Activated T-cell treated with anti-CD3 and anti-CD28 coated beads, Interleukin-2, amount 50 U/mL, for 72 hours (primary cell): ENCODE results near the gene PI16. TPM values are rescaled to one million over a fixed set of nuclear protein-coding genes. Genes with fewer than 3 reads are reported as not detected.

Source experiments
- ATAC-seq, 2 donors: fragments of 150-1000 bp; cut with Tn5 transposase; replicated peaks in 1 of 2; 2 replicates each; pipeline ENCODE4 v1.10.0; 2021; ENCODE audit warnings: moderate library complexity in 2 of 2, mild to moderate bottlenecking in 1 of 2
- DNase-seq, 2 donors: peaks; one replicate each; pipeline ENCODE4 v3.0.0; 2021 to 2022; ENCODE audit warnings: mixed read lengths in 1 of 2
- H3K27ac Mint-ChIP-seq: one replicate; pipeline ENCODE4 v1.8.0; 2022; ENCODE audit warnings: mild to moderate bottlenecking, moderate library complexity, mixed read lengths
- H3K27me3 Mint-ChIP-seq: one replicate; pipeline ENCODE4 v1.8.0; 2022; ENCODE audit warnings: low read depth, mixed read lengths
- H3K36me3 Mint-ChIP-seq, 2 donors: one replicate each; pipeline ENCODE4 v1.8.0; 2022; ENCODE audit warnings: mixed read lengths in 2 of 2, mild to moderate bottlenecking in 1 of 2; ENCODE audit not compliant: insufficient read depth in 2 of 2
- H3K4me1 Mint-ChIP-seq: one replicate; pipeline ENCODE4 v1.8.0; 2022; ENCODE audit warnings: low read depth, mixed read lengths
- H3K4me3 Mint-ChIP-seq, 2 donors: one replicate each; pipeline ENCODE4 v1.8.0; 2022; ENCODE audit warnings: mild to moderate bottlenecking in 2 of 2, mixed read lengths in 2 of 2, moderate library complexity in 2 of 2
- H3K9me3 Mint-ChIP-seq, 2 donors: one replicate each; pipeline ENCODE4 v1.8.0; 2022; ENCODE audit warnings: mixed read lengths in 2 of 2
- total RNA-seq, 2 donors: library from RNA; stranded (reverse); gene quantifications; one replicate each; pipeline ENCODE4 v1.2.3, GENCODE V29; 2022

The PI16 gene
- total RNA-seq, 2 donors from 2014 or later: 0.14 to 4.2 TPM

DNA sequence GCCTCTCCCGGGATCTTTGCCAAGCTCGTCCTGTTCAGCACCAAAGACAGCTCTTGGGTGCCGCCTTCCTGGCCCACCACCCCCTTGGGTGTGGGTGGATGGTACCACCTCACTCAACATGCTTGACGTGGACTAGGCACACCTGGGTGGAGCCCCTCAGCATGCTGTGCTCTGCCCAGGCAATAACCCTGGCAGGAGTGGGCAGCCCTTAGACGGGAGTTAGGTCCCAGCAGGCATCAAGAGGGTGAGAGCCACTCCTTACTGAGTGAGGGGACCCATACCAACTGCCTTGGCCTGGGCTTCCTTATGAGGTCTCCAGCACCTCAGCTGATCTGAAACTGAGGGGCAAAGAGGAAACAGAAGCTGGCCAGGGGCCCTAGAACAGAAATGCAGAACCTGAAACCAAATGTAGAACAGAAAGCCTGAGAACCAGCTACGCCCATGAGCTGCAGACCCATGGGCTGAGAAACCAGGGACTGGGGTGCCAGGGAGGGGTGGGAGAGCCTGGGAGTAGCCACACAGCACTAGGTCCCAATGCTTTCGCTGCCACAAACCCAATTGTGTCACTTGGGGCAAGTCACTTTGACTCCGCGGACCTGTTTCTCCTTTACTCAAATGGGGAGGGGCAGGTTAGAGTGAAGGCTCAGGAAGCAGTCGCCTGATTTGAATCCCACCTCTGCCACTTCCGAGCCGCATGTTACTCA is 53.0 kb downstream of the PI16 start:
- H3K9me3 Mint-ChIP-seq: no peaks in the 10 kb centered on the region
- H3K4me3 Mint-ChIP-seq: no peak overlapping the region
- ATAC-seq (peak in 1 of 2 donors; percentile 26), DNase-seq (no peak)
- peaks cover 16% of the 10 kb centered on the region for H3K4me1 Mint-ChIP-seq
- H3K27ac Mint-ChIP-seq: no peak overlapping the region
- H3K36me3 Mint-ChIP-seq: no peaks in the 10 kb centered on the region
- no peaks in the 10 kb centered on the region for H3K27me3 Mint-ChIP-seq

DNA sequence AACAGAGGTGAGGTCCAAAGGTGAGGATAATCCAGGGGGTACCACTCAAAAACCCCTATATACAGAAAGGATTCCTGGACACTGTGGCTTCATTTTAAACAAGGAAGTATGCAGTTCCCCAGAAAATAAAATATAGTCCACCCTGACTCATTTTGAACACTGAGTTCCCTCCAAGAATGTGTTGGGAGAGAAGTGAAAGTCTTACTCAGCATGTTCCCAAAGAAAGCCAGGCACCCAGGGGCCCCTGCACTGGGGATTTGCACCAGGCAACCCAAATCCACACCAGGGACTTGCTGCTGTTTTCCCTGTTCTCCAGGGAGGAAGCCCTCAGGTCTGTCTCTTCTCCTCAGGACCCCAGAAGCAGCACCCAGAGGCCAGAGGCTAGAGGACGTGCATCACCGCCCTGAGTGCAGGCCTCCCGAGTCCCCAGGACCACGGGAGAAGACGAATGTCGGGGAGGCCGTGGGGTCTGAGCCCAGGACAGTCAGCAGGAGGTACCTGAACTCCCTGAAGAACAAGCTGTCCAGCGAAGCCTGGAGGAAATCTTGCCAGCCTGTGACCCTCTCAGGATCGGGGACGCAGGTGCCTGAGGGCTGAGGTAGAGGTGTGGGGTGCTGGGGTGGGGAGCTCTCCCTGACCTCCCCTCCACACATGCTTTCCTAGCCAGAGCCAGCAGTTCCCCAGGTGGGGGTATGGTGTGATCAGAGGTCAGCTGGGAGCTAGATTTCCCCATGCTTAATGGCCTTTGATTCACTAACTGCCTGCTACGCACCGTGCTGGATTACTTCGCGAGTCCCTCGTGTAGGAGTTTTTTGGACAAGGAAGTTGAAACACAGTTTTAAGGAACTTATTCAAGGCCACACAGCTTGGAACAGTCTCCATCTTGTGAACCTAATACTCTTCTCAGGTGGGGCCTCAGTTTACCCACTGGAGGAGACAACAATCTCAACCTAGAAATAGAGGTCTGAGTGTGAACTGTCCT is 54.2 kb downstream of the PI16 start:
- Mint-ChIP-seq H3K4me1 (peaks cover 16% of the 10 kb centered on the region), H3K4me3 (no peak overlapping the region), H3K27ac (no peak overlapping the region), H3K9me3 (no peaks in the 10 kb centered on the region), H3K36me3 (no peaks in the 10 kb centered on the region), H3K27me3 (no peaks in the 10 kb centered on the region)
- no peak for ATAC-seq
- DNase-seq: no peak

DNA sequence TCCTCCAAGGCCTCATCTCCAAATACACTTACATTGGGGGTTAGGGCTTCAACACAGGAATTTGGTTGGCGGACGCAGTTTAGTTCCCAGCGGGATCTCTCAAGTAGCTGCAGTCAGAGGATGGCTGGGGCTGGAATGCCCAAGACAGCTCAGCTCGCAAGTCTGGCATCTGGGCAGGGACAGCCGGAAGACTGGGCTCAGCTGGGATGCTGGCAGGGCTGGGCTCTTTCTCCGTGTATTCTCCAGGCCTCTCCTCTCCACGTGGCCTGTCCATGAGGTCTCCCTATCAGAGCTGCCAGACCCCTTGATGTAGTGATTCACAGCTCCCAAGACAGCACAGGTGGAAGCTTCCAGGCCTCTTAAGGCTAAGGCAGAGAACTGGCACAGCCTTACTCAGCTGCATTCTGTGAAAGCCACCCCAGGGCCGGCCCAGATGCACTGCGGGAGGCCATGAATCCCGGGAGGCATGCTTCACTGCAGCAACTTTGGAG is 55.9 kb downstream of the PI16 start:
- Mint-ChIP-seq H3K4me1 (peaks cover 15% of the 10 kb centered on the region), H3K36me3 (no peaks in the 10 kb centered on the region), H3K4me3 (no peak overlapping the region), H3K27ac (no peak overlapping the region), H3K9me3 (no peaks in the 10 kb centered on the region), H3K27me3 (no peaks in the 10 kb centered on the region)
- DNase-seq (no peak), ATAC-seq (no peak)

DNA sequence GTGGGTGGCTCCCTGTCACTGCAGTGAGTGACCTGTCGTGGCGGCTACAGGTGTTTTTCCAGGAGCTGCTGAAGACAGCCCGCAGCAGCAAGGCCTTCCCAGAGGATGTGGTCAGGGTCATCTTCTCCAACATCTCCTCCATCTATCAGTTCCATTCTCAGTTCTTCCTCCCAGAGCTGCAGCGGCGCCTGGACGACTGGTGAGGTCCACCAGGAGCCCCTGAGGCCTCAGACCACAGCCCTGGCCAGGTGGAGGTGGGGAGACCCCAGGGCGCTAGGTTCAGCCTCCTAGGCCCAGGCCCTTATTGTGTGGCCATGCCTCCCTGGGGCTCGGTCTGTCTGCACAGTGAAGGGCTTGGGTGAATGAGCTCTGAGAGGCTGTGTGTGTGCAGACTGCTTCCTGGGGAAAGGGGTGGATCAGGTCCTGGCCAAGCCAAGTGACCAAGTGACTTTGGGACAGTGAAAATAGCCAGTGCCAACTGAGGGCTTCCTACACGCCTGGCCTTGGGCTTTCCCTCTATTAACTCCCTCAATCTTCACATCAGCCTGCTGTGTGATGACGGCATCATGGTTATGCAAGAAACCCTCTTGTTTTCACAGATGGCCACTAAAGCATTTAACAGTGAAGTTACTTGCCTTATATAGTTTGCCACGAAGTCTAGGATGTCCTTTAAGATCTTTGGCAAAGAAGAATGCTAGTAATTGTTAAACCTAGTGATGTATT is 57.3 kb downstream of the PI16 start:
- Mint-ChIP-seq H3K27me3 (no peaks in the 10 kb centered on the region), H3K36me3 (no peaks in the 10 kb centered on the region), H3K27ac (no peak overlapping the region), H3K4me3 (no peak overlapping the region), H3K4me1 (peaks cover 1% of the 10 kb centered on the region), H3K9me3 (no peaks in the 10 kb centered on the region)
- DNase-seq (no peak), ATAC-seq (no peak)

DNA sequence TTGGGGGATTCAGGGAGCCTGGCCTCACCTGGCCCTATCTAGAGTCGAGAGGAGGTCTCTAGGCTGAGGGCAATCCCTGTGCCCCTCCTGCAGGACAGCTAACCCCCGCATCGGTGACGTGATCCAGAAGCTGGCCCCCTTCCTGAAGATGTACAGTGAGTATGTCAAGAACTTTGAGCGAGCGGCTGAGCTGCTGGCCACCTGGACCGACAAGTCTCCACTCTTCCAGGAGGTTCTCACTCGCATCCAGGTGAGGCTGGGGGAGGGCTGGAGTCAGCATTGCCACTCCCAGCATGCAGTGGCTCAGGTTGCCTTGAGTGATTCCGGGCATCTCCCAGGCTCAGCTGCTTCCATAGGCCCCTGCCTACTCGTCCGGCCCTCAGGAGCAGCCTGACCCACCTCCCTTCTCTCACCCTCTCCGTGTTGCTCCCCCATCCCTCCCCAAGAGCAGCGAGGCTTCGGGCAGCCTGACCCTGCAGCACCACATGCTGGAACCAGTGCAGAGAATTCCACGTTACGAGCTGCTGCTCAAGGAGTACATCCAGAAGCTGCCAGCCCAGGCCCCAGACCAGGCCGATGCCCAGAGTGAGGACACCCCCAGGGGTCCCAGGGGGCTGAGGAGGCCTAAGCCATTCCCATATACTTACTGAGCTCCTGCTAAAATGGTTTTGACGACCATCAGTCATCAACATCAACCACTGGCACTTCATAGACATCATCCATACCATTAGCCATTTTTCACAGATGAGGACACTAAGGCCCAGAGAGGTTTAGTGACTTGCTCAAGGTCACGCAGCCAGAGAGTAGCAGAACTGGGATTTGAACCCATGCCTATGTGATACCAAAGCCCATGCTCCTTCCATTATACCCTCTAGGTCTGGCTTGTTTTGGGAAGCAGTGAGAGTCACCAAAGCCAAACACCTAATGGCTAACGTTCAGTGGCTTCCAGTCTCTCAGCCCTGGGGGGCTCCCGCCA is 59.3 kb downstream of the PI16 start:
- Mint-ChIP-seq H3K27me3 (no peaks in the 10 kb centered on the region), H3K4me3 (no peak overlapping the region), H3K4me1 (peaks cover 12% of the 10 kb centered on the region), H3K36me3 (no peaks in the 10 kb centered on the region), H3K27ac (no peak overlapping the region), H3K9me3 (no peaks in the 10 kb centered on the region)
- no peak for ATAC-seq
- no peak for DNase-seq

Other genes starting within 250 kb of the PI16 start
- gene CPNE5, start 115.3 kb upstream of the PI16 start, total RNA-seq: 1 to 10 TPM in 1 of 2 donors, under 1 TPM in 1; 0.48 to 2.6 TPM
- gene PPIL1, start 79.9 kb upstream of the PI16 start, total RNA-seq: 10 to 100 TPM; 32.6 to 43.0 TPM
- gene C6orf89, start 68.8 kb upstream of the PI16 start, total RNA-seq: 10 to 100 TPM; 53.1 to 54.6 TPM
- gene MTCH1, start 31.5 kb downstream of the PI16 start, total RNA-seq: 100 to 1,000 TPM; 116 to 149 TPM
- gene FGD2, start 50.9 kb downstream of the PI16 start, total RNA-seq: 1 to 10 TPM; 1.4 to 3.2 TPM
- gene PIM1, start 215.4 kb downstream of the PI16 start, total RNA-seq: 100 to 1,000 TPM; 334 to 429 TPM